ENCODE results near the gene PRRC2A.

Gene PRRC2A

GRCh38 chr6:31622684-31623091 lies 2.2 kb downstream of the PRRC2A start:
- no peak for DNase-seq (ENCODE audit: low read depth in 3 of 3, low spot score in 1 of 3)

DNA sequence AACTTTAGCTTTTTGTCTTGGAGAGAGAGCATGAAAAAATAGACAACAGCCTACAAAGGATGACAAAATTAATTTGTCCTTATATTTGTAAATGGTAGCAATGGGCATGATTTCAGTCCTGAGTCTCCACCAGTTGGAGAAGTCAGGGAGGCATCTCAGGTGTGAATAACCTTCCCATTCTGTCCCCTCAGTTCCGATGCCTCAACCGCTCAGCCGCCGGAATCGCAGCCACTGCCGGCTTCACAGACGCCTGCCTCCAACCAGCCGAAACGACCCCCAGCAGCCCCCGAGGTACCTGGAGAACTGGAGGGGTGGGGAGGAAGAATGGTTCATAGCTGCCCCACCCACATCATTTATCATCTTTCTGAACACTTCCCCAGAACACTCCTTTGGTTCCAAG lies 3.6 kb downstream of the PRRC2A start:
- no peak for DNase-seq (ENCODE audit: low read depth in 3 of 3, low spot score in 1 of 3)

DNA sequence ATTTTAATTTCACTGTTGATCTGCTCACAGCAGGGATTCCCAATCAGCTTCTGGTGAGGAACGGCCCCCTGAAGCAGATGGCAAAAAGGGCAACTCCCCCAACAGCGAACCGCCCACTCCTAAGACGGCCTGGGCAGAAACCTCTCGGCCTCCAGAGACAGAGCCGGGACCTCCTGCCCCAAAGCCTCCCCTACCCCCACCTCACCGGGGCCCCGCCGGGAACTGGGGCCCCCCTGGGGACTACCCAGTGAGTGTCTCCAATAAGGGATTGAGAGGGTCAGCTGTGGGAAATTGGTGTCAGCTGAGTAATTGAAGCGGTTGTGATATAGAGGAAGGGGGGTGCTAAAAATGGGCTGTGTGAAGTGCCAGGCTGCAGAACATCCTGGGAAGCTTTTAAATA lies 6.4 kb downstream of the PRRC2A start:
- DNase-seq (ENCODE audit: low read depth in 3 of 3, low spot score in 1 of 3), result no peak

DNA sequence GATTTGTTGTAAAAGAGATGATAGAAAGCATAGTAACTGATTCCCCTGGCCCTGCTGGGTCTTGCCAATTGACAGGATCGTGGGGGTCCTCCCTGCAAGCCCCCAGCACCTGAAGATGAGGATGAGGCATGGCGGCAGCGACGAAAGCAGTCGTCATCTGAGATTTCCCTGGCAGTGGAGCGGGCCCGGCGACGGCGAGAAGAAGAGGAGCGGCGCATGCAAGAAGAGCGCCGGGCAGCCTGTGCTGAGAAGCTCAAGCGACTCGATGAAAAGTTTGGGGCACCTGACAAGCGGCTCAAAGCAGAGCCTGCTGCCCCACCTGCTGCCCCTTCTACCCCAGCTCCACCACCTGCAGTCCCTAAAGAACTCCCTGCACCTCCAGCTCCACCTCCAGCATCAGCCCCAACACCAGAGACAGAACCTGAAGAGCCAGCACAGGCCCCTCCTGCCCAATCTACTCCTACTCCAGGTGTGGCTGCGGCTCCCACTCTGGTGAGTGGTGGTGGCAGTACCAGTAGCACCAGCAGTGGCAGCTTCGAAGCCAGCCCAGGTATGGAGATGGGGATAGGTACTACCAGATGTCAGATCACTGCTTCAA lies 7.3 kb downstream of the PRRC2A start:
- DNase-seq (ENCODE audit: low read depth in 3 of 3, low spot score in 1 of 3), result no peak

- no peak for DNase-seq (ENCODE audit: low read depth in 3 of 3, low spot score in 1 of 3)
Measured at GRCh38 chr6:31629014-31629413, 8.5 kb downstream of the PRRC2A start.

- DNase-seq (ENCODE audit: low read depth in 3 of 3, low spot score in 1 of 3), result no peak
Measured at GRCh38 chr6:31630177-31630934, 9.8 kb downstream of the PRRC2A start.

DNA sequence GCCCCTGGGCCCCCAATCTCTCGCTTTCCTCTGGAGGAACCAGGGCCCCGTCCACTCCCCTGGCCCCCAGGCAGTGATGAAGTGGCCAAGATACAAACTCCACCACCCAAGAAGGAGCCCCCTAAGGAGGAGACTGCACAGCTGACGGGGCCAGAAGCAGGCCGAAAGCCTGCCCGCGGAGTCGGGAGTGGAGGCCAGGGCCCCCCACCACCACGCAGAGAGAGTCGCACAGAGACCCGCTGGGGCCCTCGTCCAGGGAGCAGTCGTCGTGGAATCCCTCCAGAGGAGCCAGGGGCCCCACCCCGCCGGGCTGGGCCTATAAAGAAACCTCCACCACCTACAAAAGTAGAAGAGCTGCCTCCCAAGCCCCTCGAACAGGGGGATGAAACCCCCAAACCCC lies 10.7 kb downstream of the PRRC2A start:
- DNase-seq (ENCODE audit: low read depth in 3 of 3, low spot score in 1 of 3), result no peak

- DNase-seq (ENCODE audit: low read depth in 3 of 3, low spot score in 1 of 3), result no peak
Measured at GRCh38 chr6:31631681-31632278, 11.3 kb downstream of the PRRC2A start.

GRCh38 chr6:31632279-31632946 lies 11.9 kb downstream of the PRRC2A start:
- no peak for DNase-seq (ENCODE audit: low read depth in 3 of 3, low spot score in 1 of 3)

- DNase-seq (ENCODE audit: low read depth in 3 of 3, low spot score in 1 of 3), result no peak
Measured at GRCh38 chr6:31633447-31633846, 12.9 kb downstream of the PRRC2A start.

- no peak for DNase-seq (ENCODE audit: low read depth in 3 of 3, low spot score in 1 of 3)
Measured at GRCh38 chr6:31634131-31634530, 13.6 kb downstream of the PRRC2A start.

DNA sequence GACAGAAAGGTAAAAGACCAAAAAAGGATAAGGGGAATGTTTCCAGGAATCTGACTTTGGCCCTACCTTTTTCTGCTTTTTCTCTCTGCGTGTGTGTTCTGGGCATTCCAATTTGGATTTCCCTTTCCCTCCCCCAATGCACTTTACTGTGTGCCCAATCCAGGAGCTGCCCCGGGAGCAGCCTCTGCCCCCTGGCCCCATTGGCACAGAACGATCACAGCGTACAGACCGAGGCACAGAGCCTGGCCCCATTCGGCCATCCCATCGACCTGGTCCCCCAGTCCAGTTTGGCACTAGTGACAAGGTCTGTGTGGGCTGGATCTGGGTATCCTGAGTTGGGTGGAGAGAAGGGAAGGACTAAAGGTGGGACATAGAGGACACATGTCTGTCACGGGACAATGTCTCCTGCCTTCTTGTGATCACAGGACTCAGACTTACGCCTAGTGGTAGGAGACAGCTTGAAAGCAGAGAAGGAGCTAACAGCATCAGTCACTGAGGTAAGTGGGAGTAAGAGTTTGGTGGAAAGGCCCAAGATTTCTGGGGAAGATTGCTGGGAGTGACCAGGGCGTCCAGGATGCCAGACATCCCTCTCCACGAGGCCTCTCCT lies 14.6 kb downstream of the PRRC2A start:
- DNase-seq (ENCODE audit: low read depth in 3 of 3, low spot score in 1 of 3), result no peak

DNA sequence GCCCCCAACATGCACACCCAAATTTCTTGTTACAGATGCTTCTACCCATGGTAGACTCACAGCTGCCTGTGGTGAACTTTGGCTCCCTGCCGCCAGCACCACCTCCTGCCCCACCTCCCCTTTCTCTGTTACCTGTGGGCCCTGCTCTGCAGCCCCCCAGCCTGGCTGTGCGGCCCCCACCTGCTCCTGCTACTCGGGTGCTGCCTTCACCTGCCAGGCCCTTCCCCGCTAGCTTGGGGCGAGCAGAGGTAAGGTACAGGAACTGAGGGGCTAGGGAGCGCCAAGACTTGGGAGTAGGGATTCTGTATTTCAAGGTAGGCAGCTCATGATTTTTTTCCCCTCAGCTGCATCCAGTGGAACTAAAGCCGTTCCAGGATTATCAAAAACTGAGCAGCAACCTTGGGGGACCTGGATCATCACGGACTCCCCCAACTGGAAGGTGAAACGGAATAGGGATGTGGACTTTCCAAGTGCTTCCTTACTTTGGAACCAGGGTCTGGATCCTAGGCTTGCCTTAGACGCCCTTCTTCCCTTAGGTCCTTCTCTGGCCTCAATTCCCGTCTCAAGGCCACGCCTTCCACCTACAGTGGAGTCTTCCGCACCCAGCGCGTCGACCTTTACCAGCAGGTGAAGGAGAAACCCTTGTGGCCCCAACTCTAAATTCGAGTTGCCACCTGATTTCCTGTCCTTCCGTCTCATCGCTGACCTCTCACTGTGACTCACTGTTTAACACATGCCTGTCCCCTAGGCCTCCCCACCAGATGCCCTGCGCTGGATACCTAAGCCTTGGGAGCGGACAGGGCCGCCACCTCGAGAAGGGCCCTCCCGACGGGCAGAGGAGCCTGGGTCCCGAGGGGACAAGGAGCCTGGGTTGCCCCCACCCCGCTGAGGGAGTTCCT lies 16.4 kb downstream of the PRRC2A start:
- no peak for DNase-seq (ENCODE audit: low read depth in 3 of 3, low spot score in 1 of 3)

GRCh38 chr6:31639043-31639442 lies 18.5 kb downstream of the PRRC2A start:
- DNase-seq (ENCODE audit: low read depth in 3 of 3, low spot score in 1 of 3), result no peak

- DNase-seq (ENCODE audit: low read depth in 3 of 3, low spot score in 1 of 3), result no peak
Measured at GRCh38 chr6:31639449-31639861, 18.9 kb downstream of the PRRC2A start.

- no peak for DNase-seq (ENCODE audit: low read depth in 3 of 3, low spot score in 1 of 3)
Measured at GRCh38 chr6:31640612-31641011, 20.1 kb downstream of the PRRC2A start.

DNA sequence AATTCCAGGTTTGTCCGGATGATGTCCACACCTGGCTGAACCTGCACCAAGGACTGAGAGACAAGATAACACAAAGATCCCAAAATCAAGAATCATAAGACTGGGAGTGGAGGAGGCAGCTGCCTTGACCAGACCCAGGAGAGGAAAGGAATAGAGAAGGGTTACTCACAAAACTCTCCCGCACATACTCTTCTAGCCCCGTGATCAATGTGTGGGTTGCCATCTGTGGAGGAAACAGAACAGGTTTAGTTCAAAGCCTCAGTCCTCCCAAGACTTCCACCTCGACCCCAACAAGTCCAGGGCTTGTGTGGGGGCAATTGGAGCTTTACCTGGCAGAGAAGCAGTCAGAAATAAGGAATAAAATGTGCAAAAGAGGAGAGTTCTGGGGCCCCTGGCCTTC lies 20.9 kb downstream of the PRRC2A start:
- DNase-seq (ENCODE audit: low read depth in 3 of 3, low spot score in 1 of 3), result no peak

GRCh38 chr6:31642798-31643570 lies 22.5 kb downstream of the PRRC2A start:
- DNase-seq (ENCODE audit: low read depth in 3 of 3, low spot score in 1 of 3), result no peak

DNA sequence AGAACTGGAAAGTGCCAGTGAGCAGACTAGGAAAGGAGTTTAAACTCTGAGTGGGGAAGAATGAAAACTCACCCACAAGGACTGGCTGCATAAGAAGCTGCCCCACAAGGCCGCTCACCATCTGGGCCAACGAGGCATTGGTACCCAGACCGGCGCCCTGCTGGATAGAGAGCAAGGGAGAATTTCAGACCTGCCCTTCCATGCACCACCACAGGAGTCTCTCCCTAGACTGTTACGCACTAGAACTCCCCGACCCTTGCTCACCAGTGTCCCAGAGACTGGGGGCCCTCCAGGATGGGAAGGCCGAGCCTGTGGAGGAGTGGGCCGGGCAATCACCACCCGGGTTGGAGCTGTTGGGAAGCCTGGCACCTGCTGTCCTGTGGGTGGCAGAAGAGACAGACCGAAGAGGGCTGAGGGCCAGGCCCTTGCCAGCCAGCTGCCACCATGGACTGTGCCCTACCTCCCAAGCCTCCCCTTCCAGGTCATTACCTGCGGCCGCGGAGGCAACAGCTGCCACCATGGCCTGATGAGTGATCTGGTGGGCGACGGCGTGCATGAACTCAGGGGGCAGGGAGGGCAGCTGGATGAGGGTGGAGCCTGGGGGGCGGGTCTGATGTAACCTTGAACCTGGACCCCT lies 23.4 kb downstream of the PRRC2A start:
- no peak for DNase-seq (ENCODE audit: low read depth in 3 of 3, low spot score in 1 of 3)
